K562 (cell line): ENCODE measurements around the gene NCKAP1. TPM values are rescaled to one million over a fixed set of nuclear protein-coding genes. Genes with fewer than 3 reads are reported as not detected.

Experiments
- ATAC-seq: fragments of 200-7000 bp; cut with Tn5 transposase; 3 replicates; pipeline ENCODE4 v1.9.1; 2020; ENCODE audit warnings: moderate library complexity
- BruUV-seq: library from RNA; stranded (reverse); fragments of 400-500 nt; replicated peaks from 2 replicates; lab custom pipeline; 2021; lab: Mats Ljungman, UMichigan
- CTCF ChIA-PET: fragments of 300-600 bp; formaldehyde crosslinking; extraction: SDS; loops from one replicate; lab custom pipeline; 2021; ENCODE audit warnings: low intra/inter-chr PET ratio; lab: Yijun Ruan, JAX
- POLR2A ChIA-PET: fragments of 300-600, 350-650 bp; sonication (Branson Sonifier 250); formaldehyde crosslinking; extraction: SDS; loops from one replicate; lab custom pipeline; 2021; ENCODE audit warnings: antibody characterized with exemption, inconsistent platforms; lab: Yijun Ruan, JAX
- DNase-seq, 4 experiments: peaks; one replicate each; pipeline versions ENCODE4 v3.0.0 to v3.0.0-alpha.2; 2011 to 2018; ENCODE audit warnings: low spot score in 3 of 4, mixed read lengths in 3 of 4; ENCODE audit errors: extremely low read depth in 1 of 4
- FAIRE-seq: peaks from 2 replicates; lab custom pipeline; 2011; peaks lifted over from hg19 to GRCh38; lab: Jason Lieb, UNC
- H2AFZ ChIP-seq: 2 replicates; pipeline ENCODE4 v1.6.0; 2011; ENCODE audit warnings: low read depth, low read length, control low read depth, inconsistent platforms
- H3K27ac ChIP-seq: fragments of 200-600 bp; 3 replicates; pipeline ENCODE4 v1.8.0; 2011; ENCODE audit warnings: low read depth, mild to moderate bottlenecking, control low read depth, inconsistent platforms, low read length, moderate library complexity, mixed read lengths; ENCODE audit errors: extremely low read depth
- H3K27me3 ChIP-seq, 2 experiments: fragments of 300-600 bp in 1 of 2; 2 replicates in 1 of 2; 3 replicates in 1 of 2; pipeline versions ENCODE4 v1.6.0 to v1.8.0; 2011; ENCODE audit warnings: inconsistent platforms in 2 of 2, low read length in 2 of 2, mild to moderate bottlenecking in 1 of 2, mixed read lengths in 1 of 2, moderate library complexity in 1 of 2; ENCODE audit not compliant: control insufficient read depth in 2 of 2, insufficient read depth in 2 of 2
- H3K36me3 ChIP-seq: fragments of 300-600 bp; 3 replicates; pipeline ENCODE4 v1.8.0; 2011; ENCODE audit warnings: mild to moderate bottlenecking, low read length, inconsistent platforms; ENCODE audit not compliant: control insufficient read depth, insufficient read depth
- H3K4me1 ChIP-seq, 2 experiments: fragments of 200-600 bp in 1 of 2; replicated peaks in 1 of 2; 2 replicates in 1 of 2; 3 replicates in 1 of 2; pipeline versions ENCODE4 v1.5.1 to v1.8.0; 2011; ENCODE audit warnings: inconsistent platforms in 2 of 2, low read length in 2 of 2, mild to moderate bottlenecking in 1 of 2, mixed read lengths in 1 of 2, moderate library complexity in 1 of 2; ENCODE audit not compliant: control insufficient read depth in 2 of 2, insufficient read depth in 2 of 2
- H3K4me2 ChIP-seq: 2 replicates; pipeline ENCODE4 v1.6.1; 2011; ENCODE audit warnings: low read length, control low read depth, inconsistent platforms, mixed read lengths; ENCODE audit not compliant: insufficient read depth
- H3K4me3 ChIP-seq: fragments of 200-600 bp; sonication (generic), shearing (Covaris generic); 2 replicates; pipeline ENCODE4 v1.5.1; 2016; ENCODE audit warnings: control low read depth, inconsistent platforms
- H3K79me2 ChIP-seq: fragments of 200-600 bp; 3 replicates; pipeline ENCODE4 v1.8.0; 2011; ENCODE audit warnings: low read length, inconsistent platforms; ENCODE audit not compliant: control insufficient read depth, insufficient read depth
- H3K9ac ChIP-seq, 2 experiments: 2 replicates each; pipeline versions ENCODE4 v1.6.0 to v1.6.1; 2011; ENCODE audit warnings: low read depth in 2 of 2, low read length in 2 of 2, control low read depth in 1 of 2, inconsistent platforms in 1 of 2, mild to moderate bottlenecking in 1 of 2, mixed read lengths in 1 of 2; ENCODE audit not compliant: insufficient read depth in 1 of 2
- H3K9me1 ChIP-seq: one replicate; pipeline ENCODE4 v1.6.0; 2011; ENCODE audit warnings: inconsistent platforms, mild to moderate bottlenecking, low read length, moderate library complexity; ENCODE audit not compliant: control insufficient read depth, insufficient read depth
- H3K9me3 ChIP-seq: replicated peaks from 2 replicates; pipeline ENCODE4 v1.5.1; 2011; ENCODE audit warnings: low read depth, low read length, inconsistent platforms; ENCODE audit not compliant: control insufficient read depth, insufficient read depth
- H4K20me1 ChIP-seq: replicated peaks from 2 replicates; pipeline ENCODE4 v1.6.1; 2011; ENCODE audit warnings: low read length, inconsistent platforms, mixed read lengths; ENCODE audit not compliant: control insufficient read depth, insufficient read depth
- CTCF ChIP-seq, 3 experiments: IDR thresholded peaks in 2 of 3; conservative IDR thresholded peaks in 1 of 3; 2 replicates each; pipeline ENCODE4 v1.5.1; 2011 to 2012; ENCODE audit warnings: low read length in 3 of 3, mild to moderate bottlenecking in 3 of 3, control low read depth in 2 of 3, improper control_type of control experiment in 1 of 3, inconsistent platforms in 1 of 3, low read depth in 1 of 3, mixed read lengths in 1 of 3, moderate library complexity in 1 of 3; ENCODE audit not compliant: insufficient read depth in 2 of 3
- FOSL1 ChIP-seq: fragments of 200-800 bp; sonication (Bioruptor generic); conservative IDR thresholded peaks from 2 replicates; pipeline ENCODE4 v1.6.1; 2016; ENCODE audit warnings: missing genetic modification characterization, missing compliant biosample characterization
- HMG20A ChIP-seq: fragments of 450-650 bp; formaldehyde crosslinking; conservative IDR thresholded peaks from 2 replicates; pipeline ENCODE4 v1.4.0; 2020; ENCODE audit warnings: mild to moderate bottlenecking, mixed read lengths
- LCOR ChIP-seq: sonication (generic); formaldehyde crosslinking; IDR thresholded peaks from 2 replicates; pipeline ENCODE4 v1.8.0; 2022; ENCODE audit warnings: mild to moderate bottlenecking, missing genetic modification reagents
- PREB ChIP-seq: sonication (generic); formaldehyde crosslinking; IDR thresholded peaks from 2 replicates; pipeline ENCODE4 v1.8.1; 2023; ENCODE audit warnings: mild to moderate bottlenecking, missing genetic modification reagents
- RAD21 ChIP-seq, 2 experiments: fragments of 250-450 bp in 1 of 2; fragments of 450-650 bp in 1 of 2; sonication (Bioruptor Pico) in 1 of 2; formaldehyde crosslinking in 1 of 2; IDR thresholded peaks in 1 of 2; conservative IDR thresholded peaks in 1 of 2; 2 replicates each; pipeline versions ENCODE4 v1.4.0 to v1.8.0; 2020 to 2022; ENCODE audit warnings: mild to moderate bottlenecking in 2 of 2, moderate library complexity in 1 of 2
- USF1 ChIP-seq: sonication (generic); formaldehyde crosslinking; IDR thresholded peaks from 2 replicates; pipeline ENCODE4 v1.9.0; 2022; ENCODE audit warnings: mild to moderate bottlenecking, missing genetic modification reagents
- ZNF23 ChIP-seq: fragments of 250-450 bp; sonication (Bioruptor Pico); IDR thresholded peaks from 2 replicates; pipeline ENCODE4 v1.4.0; 2020; ENCODE audit warnings: mild to moderate bottlenecking
- ZNF583 ChIP-seq: fragments of 250-450 bp; sonication (Bioruptor Pico); IDR thresholded peaks from 2 replicates; pipeline ENCODE4 v1.4.0; 2020
- WGBS: fragments of 100-300 bp; shearing (Covaris generic); methylation state at CpG from one replicate; pipeline ENCODE4 v1.1.6; 2016; ENCODE audit warnings: low coverage, mixed read lengths; ENCODE audit not compliant: insufficient coverage; ENCODE audit errors: missing lambda C conversion rate; 5-methylcytosine and 5-hydroxymethylcytosine counted together
- in situ Hi-C: fragments of 300-500 bp; cut with MboI; formaldehyde crosslinking; loops from 4 replicates; pipeline ENCODE4 v1.15.0; 2018; ENCODE audit warnings: inconsistent platforms, mixed read lengths
- intact Hi-C: fragments of 100-400 bp; cut with micrococcal nuclease; formaldehyde crosslinking; loops from 2 replicates; pipeline ENCODE4 v1.14.2; 2022
- polyA plus RNA-seq, 8 experiments: library from polyadenylated mRNA; depleted of rRNA in 4 of 8; stranded (reverse) in 5 of 8; unstranded in 3 of 8; fragments of >200 nt; fragmentation: Nextera tagmentation in 2 of 8; fragmentation: Illumina TruSeq in 1 of 8; extraction: Ambion mirVana in 2 of 8; extraction: Trizol in 1 of 8; gene quantifications; 2 replicates each; pipeline versions ENCODE4 v1.2.1 to v1.2.3, GENCODE V29; 2011 to 2014; ENCODE audit warnings: inconsistent platforms in 1 of 8, missing spikeins in 1 of 8
- total RNA-seq, 7 experiments: library from RNA; depleted of rRNA in 6 of 7; stranded (reverse); fragments of >200 nt in 6 of 7; fragmentation: Illumina TruSeq in 2 of 7; extraction: Trizol in 2 of 7; gene quantifications; 2 replicates each; pipeline versions ENCODE4 v1.2.1 to v1.2.3, GENCODE V29; 2011 to 2021; ENCODE audit warnings: low replicate concordance in 1 of 7
- TF ChIP-seq, protein P1 (sequence below): sonication (generic); formaldehyde crosslinking; IDR thresholded peaks from 2 replicates; pipeline ENCODE4 v1.8.1; 2022; ENCODE audit warnings: missing genetic modification reagents
- TF ChIP-seq, protein P2 (sequence below): fragments of 450-650 bp; IDR thresholded peaks from 2 replicates; pipeline ENCODE4 v1.6.1; 2017; ENCODE audit warnings: antibody characterized with exemption

Gene NCKAP1
- total and polyA plus RNA-seq, 9 of the 15 experiments (the other 6 are each of a cell fraction or from before 2014, with no cell fraction given), result 34.0 to 153 (median 88.7) TPM

DNA sequence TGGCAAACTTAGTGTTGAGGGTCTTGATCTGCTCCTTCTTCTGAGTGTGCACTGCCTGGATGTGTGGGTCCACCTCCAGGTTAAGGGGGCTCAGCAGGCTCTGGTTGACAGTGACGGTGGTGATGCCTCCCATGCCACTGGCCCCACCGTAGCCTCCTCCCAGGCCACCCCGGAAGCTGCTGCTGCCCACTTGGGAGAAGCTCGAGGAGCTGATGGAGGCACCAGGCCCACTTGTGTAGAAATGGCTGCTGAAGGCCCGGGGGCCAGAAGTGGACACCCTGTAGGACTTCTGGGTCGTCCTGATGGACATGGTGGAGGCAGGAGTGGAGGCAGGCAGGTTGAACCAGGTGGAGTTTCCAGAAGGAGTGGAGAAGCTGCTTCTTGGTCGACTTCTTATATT is 33.9 kb upstream of the NCKAP1 start (continued):
- TF ChIP-seq ZNF23, result no peak

GRCh38 chr2:183070942-183071844 is 32.9 kb upstream of the NCKAP1 start:
- Histone ChIP-seq H3K9me1 (no peaks in the 10 kb centered on the region), H3K4me1 (peaks cover 0 to 9% of the 10 kb centered on the region in 2 experiments; a peak in 1 of 5 replicates), H3K4me3 (no peak overlapping the region), H3K4me2 (no peak overlapping the region; the same call in 1 of the 2 replicates), H2AFZ (peak overlapping the region; percentile 27), H3K9ac (no peak overlapping the region), H3K27ac (no peak overlapping the region), H3K27me3 (no peaks in the 10 kb centered on the region), H3K36me3 (no peaks in the 10 kb centered on the region), H3K9me3 (peaks cover 8% of the 10 kb centered on the region), H4K20me1 (no peaks in the 10 kb centered on the region), H3K79me2 (no peaks in the 10 kb centered on the region)
- ChIA-PET POLR2A (interaction anchor here (0.5 to 1.0 kb wide), 3 partner anchors 8 to 20 kb away, joined by 3 to 5 read pairs (median 3); no protein-coding TSS in a partner anchor), CTCF (no interaction called here)
- intact Hi-C loops, result no loop called here
- no TSS peak for BruUV-seq
- WGBS, result 49% methylated on average over 31 of the region's 34 CpGs
- in situ Hi-C loops, result no loop called here
- DNase-seq, result peak in 1 of 4 experiments; percentile 58
- ATAC-seq, result peak; percentile 74
- FAIRE-seq, result peak; percentile 79
- no peak for TF ChIP-seq ZNF583 (CRISPR knock-in tag)
- peak; percentile 59 to 66 (median 62) for TF ChIP-seq CTCF (IDR thresholded peaks at IDR 0.05 in 2 of 3, conservative IDR thresholded peaks at IDR 0.05 in 1 of 3; ENCODE audit: insufficient read depth in 2 of 3, low read depth in 1 of 3, low read length in 3 of 3)
- peak in 1 of 2 experiments; percentile 48; a peak in 2 of 4 replicates for TF ChIP-seq RAD21 (CRISPR knock-in tag; conservative IDR thresholded peaks at IDR 0.05 in 1 of 2, IDR thresholded peaks at IDR 0.05 in 1 of 2)
- TF ChIP-seq, protein P1, sequence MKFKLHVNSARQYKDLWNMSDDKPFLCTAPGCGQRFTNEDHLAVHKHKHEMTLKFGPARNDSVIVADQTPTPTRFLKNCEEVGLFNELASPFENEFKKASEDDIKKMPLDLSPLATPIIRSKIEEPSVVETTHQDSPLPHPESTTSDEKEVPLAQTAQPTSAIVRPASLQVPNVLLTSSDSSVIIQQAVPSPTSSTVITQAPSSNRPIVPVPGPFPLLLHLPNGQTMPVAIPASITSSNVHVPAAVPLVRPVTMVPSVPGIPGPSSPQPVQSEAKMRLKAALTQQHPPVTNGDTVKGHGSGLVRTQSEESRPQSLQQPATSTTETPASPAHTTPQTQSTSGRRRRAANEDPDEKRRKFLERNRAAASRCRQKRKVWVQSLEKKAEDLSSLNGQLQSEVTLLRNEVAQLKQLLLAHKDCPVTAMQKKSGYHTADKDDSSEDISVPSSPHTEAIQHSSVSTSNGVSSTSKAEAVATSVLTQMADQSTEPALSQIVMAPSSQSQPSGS (CRISPR knock-in tag), result no peak
- TF ChIP-seq USF1 (CRISPR knock-in tag), result no peak
- TF ChIP-seq FOSL1 (tag), result no peak
- TF ChIP-seq, protein P2, sequence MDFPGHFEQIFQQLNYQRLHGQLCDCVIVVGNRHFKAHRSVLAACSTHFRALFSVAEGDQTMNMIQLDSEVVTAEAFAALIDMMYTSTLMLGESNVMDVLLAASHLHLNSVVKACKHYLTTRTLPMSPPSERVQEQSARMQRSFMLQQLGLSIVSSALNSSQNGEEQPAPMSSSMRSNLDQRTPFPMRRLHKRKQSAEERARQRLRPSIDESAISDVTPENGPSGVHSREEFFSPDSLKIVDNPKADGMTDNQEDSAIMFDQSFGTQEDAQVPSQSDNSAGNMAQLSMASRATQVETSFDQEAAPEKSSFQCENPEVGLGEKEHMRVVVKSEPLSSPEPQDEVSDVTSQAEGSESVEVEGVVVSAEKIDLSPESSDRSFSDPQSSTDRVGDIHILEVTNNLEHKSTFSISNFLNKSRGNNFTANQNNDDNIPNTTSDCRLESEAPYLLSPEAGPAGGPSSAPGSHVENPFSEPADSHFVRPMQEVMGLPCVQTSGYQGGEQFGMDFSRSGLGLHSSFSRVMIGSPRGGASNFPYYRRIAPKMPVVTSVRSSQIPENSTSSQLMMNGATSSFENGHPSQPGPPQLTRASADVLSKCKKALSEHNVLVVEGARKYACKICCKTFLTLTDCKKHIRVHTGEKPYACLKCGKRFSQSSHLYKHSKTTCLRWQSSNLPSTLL, result no peak
- no peak for TF ChIP-seq LCOR (CRISPR knock-in tag)
- peak; percentile 77; the same call in 1 of the 2 replicates for TF ChIP-seq PREB (CRISPR knock-in tag)
- no peak for TF ChIP-seq HMG20A
